Lung (tissue), 12 donors: ENCODE measurements around the gene CPZ. TPM values are rescaled to one million over a fixed set of nuclear protein-coding genes. Genes with fewer than 3 reads are reported as not detected.

ENCODE experiments used
- ATAC-seq: fragments of 200-7000 bp; cut with Tn5 transposase; one replicate; pipeline ENCODE4 v1.9.1; 2020; ENCODE audit warnings: moderate number of reproducible peaks; ENCODE audit not compliant: insufficient read depth, low FRiP score
- DNase-seq, 3 donors: peaks; one replicate each; pipeline ENCODE4 v3.0.0-alpha.2; 2013 to 2017
- H3K27ac ChIP-seq, 2 donors: one replicate each; pipeline ENCODE4 v1.5.1; 2013; ENCODE audit warnings: mild to moderate bottlenecking in 2 of 2, moderate library complexity in 2 of 2, control low read depth in 1 of 2, inconsistent platforms in 1 of 2, low read depth in 1 of 2, low read length in 1 of 2
- H3K27me3 ChIP-seq, 3 donors: one replicate each; pipeline ENCODE4 v1.5.1; 2013; ENCODE audit warnings: low read length in 2 of 3; ENCODE audit not compliant: control insufficient read depth in 3 of 3, insufficient read depth in 3 of 3
- H3K36me3 ChIP-seq, 4 donors: one replicate each; pipeline ENCODE4 v1.5.1; 2013; ENCODE audit warnings: low read length in 4 of 4, mild to moderate bottlenecking in 1 of 4, moderate library complexity in 1 of 4; ENCODE audit not compliant: control insufficient read depth in 4 of 4, insufficient read depth in 4 of 4
- H3K4me1 ChIP-seq, 5 donors: one replicate each; pipeline ENCODE4 v1.5.1; 2013; ENCODE audit warnings: low read length in 5 of 5, mild to moderate bottlenecking in 2 of 5, moderate library complexity in 1 of 5; ENCODE audit not compliant: control insufficient read depth in 5 of 5, insufficient read depth in 5 of 5
- H3K4me3 ChIP-seq: one replicate; pipeline ENCODE4 v1.5.1; 2013; ENCODE audit warnings: mild to moderate bottlenecking, control low read depth, moderate library complexity
- H3K9ac ChIP-seq, 2 donors: one replicate each; pipeline ENCODE4 v1.5.1; 2013; ENCODE audit warnings: low read length in 2 of 2, control low read depth in 1 of 2; ENCODE audit not compliant: insufficient read depth in 1 of 2
- H3K9me3 ChIP-seq, 4 donors: one replicate each; pipeline ENCODE4 v1.5.1; 2013; ENCODE audit warnings: low read length in 3 of 4, mild to moderate bottlenecking in 1 of 4, moderate library complexity in 1 of 4; ENCODE audit not compliant: control insufficient read depth in 4 of 4, insufficient read depth in 3 of 4
- WGBS, 2 donors: extraction: QIAGEN DNeasy Blood & Tissue Kit; methylation state at CpG; one replicate each; pipeline ENCODE4 v1.1.7; 2013; 5-methylcytosine and 5-hydroxymethylcytosine counted together
- polyA plus RNA-seq, 2 donors: library from polyadenylated mRNA; stranded (reverse); fragments of 200-250 nt; gene quantifications; one replicate each; pipeline ENCODE4 v1.2.1, GENCODE V29; 2013
- total RNA-seq, 2 donors: library from RNA; depleted of rRNA in 1 of 2; stranded (reverse); fragments of >200 nt in 1 of 2; gene quantifications; one replicate each; pipeline ENCODE4 v1.2.1, GENCODE V29; 2014 to 2021
- TF ChIP-seq, protein P1 (sequence below): IDR thresholded peaks from 2 replicates; pipeline ENCODE4 v1.5.1; 2012; ENCODE audit warnings: mild to moderate bottlenecking; ENCODE audit errors: control extremely low read depth, extremely low read depth
- donor health status: control.
- donor health status: control.
- donor health status: Bipolar disorder and iron deficiency.
- donor health status: healthy.
- donor health status: DM: yes; HTN: yes; CAD: no.

CPZ gene
- total and polyA plus RNA-seq, 4 donors, result 1.4 to 5.5 (median 2.7) TPM

DNA sequence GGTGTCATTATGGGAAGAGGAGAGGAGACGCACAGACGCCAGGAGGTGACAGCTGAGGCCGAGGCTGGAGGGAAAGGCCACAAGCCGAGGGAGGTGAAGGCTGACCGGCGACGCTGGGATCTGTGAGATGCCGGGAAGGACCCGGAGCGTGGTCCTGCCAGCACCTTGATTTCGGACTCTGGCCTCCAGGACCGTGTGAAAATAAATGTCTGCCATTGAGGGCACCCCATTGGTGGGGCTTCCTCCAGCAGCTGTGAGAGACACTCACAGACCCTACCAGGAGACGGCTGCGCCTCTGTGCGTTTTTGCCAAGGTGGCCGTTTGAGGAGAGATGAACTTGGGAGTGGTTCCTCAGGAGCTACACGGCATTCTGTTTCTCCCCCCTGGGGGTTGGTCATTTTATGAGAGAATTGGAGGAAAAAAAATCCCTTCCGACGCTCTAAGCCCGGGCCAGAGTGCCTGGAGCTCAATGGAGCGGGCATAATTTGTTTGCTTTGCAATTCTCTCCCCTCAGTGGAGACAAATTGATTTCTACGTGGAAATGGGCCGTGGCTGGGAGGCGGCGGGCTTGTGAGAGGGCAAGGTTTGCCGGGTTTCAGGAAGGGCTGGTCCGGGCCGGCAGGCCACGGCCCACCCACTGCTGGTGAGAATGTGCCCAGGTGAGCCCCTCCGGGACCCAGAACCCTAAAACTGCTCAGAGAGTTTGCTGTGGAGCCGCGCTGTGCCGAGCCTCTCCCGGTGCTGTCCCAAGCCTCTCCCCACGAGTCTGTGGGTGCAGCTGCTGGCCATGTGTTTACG is 53.9 kb downstream of the CPZ start:
- TF ChIP-seq, protein P1, sequence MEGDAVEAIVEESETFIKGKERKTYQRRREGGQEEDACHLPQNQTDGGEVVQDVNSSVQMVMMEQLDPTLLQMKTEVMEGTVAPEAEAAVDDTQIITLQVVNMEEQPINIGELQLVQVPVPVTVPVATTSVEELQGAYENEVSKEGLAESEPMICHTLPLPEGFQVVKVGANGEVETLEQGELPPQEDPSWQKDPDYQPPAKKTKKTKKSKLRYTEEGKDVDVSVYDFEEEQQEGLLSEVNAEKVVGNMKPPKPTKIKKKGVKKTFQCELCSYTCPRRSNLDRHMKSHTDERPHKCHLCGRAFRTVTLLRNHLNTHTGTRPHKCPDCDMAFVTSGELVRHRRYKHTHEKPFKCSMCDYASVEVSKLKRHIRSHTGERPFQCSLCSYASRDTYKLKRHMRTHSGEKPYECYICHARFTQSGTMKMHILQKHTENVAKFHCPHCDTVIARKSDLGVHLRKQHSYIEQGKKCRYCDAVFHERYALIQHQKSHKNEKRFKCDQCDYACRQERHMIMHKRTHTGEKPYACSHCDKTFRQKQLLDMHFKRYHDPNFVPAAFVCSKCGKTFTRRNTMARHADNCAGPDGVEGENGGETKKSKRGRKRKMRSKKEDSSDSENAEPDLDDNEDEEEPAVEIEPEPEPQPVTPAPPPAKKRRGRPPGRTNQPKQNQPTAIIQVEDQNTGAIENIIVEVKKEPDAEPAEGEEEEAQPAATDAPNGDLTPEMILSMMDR, result no peak
- DNase-seq (no peak), ATAC-seq (no peak)
- no peaks in the 10 kb centered on the region for H3K4me1 ChIP-seq
- no peaks in the 10 kb centered on the region for H3K36me3 ChIP-seq
- H3K9me3 ChIP-seq, result no peaks in the 10 kb centered on the region
- H3K9ac ChIP-seq, result no peak overlapping the region
- no peak overlapping the region for H3K4me3 ChIP-seq
- 76 to 87% methylated on average over 36 of the region's 36 CpGs for WGBS, 2 donors
- no peak overlapping the region for H3K27ac ChIP-seq
- H3K27me3 ChIP-seq, result peaks cover 3 to 11% (median 10%) of the 10 kb centered on the region in 3 donors

- Histone ChIP-seq H3K4me1 (no peaks in the 10 kb centered on the region), H3K27me3 (peaks cover 3 to 13% (median 10%) of the 10 kb centered on the region in 3 donors), H3K4me3 (no peak overlapping the region), H3K9ac (no peak overlapping the region), H3K36me3 (no peaks in the 10 kb centered on the region), H3K9me3 (no peaks in the 10 kb centered on the region), H3K27ac (no peak overlapping the region)
- 80 to 85% methylated on average over 14 of the region's 14 CpGs for WGBS, 2 donors
- no peak for DNase-seq
- TF ChIP-seq, protein P1, result no peak
- ATAC-seq, result no peak
Observed at GRCh38 chr4:8647094-8647570, 54.6 kb downstream of the CPZ start.

GRCh38 chr4:8647626-8648025 is 55.1 kb downstream of the CPZ start:
- Histone ChIP-seq H3K4me1 (no peaks in the 10 kb centered on the region), H3K27ac (no peak overlapping the region), H3K9ac (no peak overlapping the region), H3K9me3 (no peaks in the 10 kb centered on the region), H3K4me3 (no peak overlapping the region), H3K27me3 (peaks cover 3 to 13% (median 10%) of the 10 kb centered on the region in 3 donors), H3K36me3 (no peaks in the 10 kb centered on the region)
- TF ChIP-seq, protein P1, result no peak
- ATAC-seq, result no peak
- 70 to 85% methylated on average over 13 of the region's 13 CpGs for WGBS, 2 donors
- no peak for DNase-seq
